AG09309 (cell line): ENCODE data around the gene SCN8A.

Experiments
- DNase-seq: peaks from one replicate; pipeline ENCODE4 v3.0.0-alpha.2; 2010; ENCODE audit warnings: low read depth
- H3K4me3 ChIP-seq: 2 replicates; pipeline ENCODE4 v1.5.1; 2011; ENCODE audit warnings: mild to moderate bottlenecking, low read depth, low read length, moderate library complexity; ENCODE audit not compliant: control insufficient read depth
- TF ChIP-seq, protein P1 (sequence below): IDR thresholded peaks from 2 replicates; pipeline ENCODE4 v1.5.1; 2011; ENCODE audit warnings: mild to moderate bottlenecking, low read depth, low read length, inconsistent platforms; ENCODE audit not compliant: insufficient read depth, control insufficient read depth; ENCODE audit errors: missing control alignments

Gene SCN8A

GRCh38 chr12:51759175-51759574 is 168.1 kb downstream of the SCN8A start:
- DNase-seq: no peak
- TF ChIP-seq, protein P1, sequence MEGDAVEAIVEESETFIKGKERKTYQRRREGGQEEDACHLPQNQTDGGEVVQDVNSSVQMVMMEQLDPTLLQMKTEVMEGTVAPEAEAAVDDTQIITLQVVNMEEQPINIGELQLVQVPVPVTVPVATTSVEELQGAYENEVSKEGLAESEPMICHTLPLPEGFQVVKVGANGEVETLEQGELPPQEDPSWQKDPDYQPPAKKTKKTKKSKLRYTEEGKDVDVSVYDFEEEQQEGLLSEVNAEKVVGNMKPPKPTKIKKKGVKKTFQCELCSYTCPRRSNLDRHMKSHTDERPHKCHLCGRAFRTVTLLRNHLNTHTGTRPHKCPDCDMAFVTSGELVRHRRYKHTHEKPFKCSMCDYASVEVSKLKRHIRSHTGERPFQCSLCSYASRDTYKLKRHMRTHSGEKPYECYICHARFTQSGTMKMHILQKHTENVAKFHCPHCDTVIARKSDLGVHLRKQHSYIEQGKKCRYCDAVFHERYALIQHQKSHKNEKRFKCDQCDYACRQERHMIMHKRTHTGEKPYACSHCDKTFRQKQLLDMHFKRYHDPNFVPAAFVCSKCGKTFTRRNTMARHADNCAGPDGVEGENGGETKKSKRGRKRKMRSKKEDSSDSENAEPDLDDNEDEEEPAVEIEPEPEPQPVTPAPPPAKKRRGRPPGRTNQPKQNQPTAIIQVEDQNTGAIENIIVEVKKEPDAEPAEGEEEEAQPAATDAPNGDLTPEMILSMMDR: no peak
- no peak overlapping the region for H3K4me3 ChIP-seq

DNA sequence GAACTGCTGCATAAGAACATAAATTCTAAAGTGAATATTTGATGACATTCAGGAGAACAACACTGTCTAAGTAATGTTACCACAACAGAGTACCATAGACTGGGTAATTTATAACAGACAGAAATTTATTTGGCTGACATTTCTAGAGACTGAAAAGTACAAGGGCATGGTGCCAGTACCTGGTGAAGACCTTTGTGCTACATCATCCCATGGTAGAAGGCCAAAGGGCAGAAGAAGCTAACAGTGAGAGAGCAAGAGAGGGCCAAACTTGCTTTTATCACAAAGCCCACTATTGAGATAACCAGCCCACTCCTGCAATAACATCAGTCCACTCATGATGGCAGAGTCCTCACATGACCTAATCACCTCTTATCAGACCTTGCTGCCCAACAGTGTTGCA is 168.7 kb downstream of the SCN8A start:
- no peak for DNase-seq
- TF ChIP-seq, protein P1: no peak

DNA sequence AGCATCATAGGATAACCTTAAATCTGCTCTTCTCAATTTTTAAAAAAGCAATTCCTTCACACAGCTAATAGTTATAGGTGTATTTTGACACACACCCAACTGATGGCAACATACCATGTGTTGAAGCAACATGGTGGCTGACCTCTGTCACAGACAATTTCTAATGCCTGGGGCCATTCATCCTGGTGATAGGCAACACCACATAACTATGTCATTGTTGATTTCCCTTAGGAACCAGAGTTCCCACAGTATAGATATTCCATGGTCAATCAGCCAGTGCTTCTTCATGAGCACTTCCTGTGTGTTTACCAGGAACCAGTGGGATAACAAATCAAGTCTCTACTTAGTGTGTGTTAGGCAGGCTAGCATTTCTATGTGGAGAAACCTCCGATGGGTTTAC is 169.2 kb downstream of the SCN8A start:
- no peak overlapping the region for H3K4me3 ChIP-seq
- TF ChIP-seq, protein P1: no peak
- DNase-seq: no peak

More for the DNA sequence above, 168.7 kb downstream of the SCN8A start:
- H3K4me3 ChIP-seq: no peak overlapping the region

GRCh38 chr12:51763743-51764142 is 172.7 kb downstream of the SCN8A start:
- TF ChIP-seq, protein P1: no peak
- DNase-seq: no peak
- no peak overlapping the region for H3K4me3 ChIP-seq

DNA sequence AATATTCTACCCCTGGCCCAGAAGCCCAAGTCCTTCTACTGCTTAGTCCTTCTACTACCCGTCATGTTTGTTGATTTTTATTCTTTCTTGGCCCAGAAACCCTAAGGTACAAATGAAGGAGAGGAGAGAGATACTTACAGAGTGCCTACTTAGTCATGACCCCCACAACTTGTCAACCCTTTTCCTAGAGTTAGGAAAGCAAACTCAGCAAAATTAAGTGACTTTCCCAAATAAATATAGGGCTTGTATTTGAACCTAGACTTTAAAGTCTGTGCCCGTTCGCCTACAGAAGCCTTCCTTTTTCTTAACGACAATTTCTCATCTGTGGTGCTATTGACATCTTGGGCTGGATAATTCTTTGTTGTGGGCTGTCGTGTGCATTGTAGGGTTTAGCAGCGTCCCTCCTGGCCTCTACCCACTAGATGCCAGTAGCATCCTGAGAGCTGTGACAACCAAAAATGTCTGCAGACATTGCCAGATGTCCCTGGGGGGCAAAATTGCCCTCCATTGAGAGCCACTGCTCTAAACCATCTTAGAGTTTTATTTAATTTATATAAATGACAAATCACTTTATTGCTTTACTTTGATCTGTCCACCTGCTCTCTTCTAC is 175.1 kb downstream of the SCN8A start:
- no peak overlapping the region for H3K4me3 ChIP-seq
- TF ChIP-seq, protein P1: no peak
- DNase-seq: no peak

DNA sequence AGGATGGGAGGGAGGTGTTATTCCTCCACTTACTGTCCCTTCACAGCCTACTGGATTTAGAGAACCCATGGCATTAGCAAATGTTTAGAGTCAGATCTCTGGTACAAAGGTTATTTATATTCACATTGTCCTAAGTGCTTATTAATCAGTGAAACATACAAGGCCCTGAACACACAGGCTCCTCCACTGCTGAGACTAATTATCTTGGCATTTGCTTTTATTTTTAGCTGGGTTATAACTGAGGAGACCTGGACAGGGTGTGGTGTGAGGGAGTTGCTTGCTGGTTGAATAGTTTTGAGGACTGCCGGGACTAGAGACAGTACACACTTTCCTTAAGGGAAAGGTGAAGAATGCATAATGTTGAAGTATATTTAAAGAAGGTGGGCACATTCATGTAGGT is 180.0 kb downstream of the SCN8A start:
- no peak for DNase-seq
- TF ChIP-seq, protein P1: no peak
- H3K4me3 ChIP-seq: no peak overlapping the region
